Measurements from ENCODE around the gene CHP2.
"Not testable (repeated sequence)": the region's sequence is repeated elsewhere in the genome, so short reads cannot be mapped to it uniquely, and the experiment has no call there.

GRCh38 chr16:23751053-23751452, 3.8 kb upstream of the CHP2 start:
- not testable (repeated sequence) for TF ChIP-seq CTCF, POLR2A (IDR thresholded peaks at IDR 0.05)

Measured in thyroid gland (tissue), 4 donors.